Duodenal mucosa (tissue), 2 donors: ENCODE measurements around the gene RBL1.
"Not testable (repeated sequence)": the region's sequence is repeated elsewhere in the genome, so short reads cannot be mapped to it uniquely, and the experiment has no call there.

Experiments
- H3K27ac ChIP-seq: one replicate; pipeline ENCODE4 v1.7.0; 2013; ENCODE audit warnings: low read depth, low read length
- H3K27me3 ChIP-seq, 2 donors: one replicate each; pipeline ENCODE4 v1.7.0; 2013; ENCODE audit warnings: low read length in 2 of 2, control low read depth in 1 of 2; ENCODE audit not compliant: insufficient read depth in 2 of 2, control insufficient read depth in 1 of 2
- H3K36me3 ChIP-seq, 2 donors: one replicate each; pipeline ENCODE4 v1.7.0; 2013; ENCODE audit warnings: low read length in 2 of 2, control low read depth in 1 of 2; ENCODE audit not compliant: insufficient read depth in 2 of 2, control insufficient read depth in 1 of 2
- H3K4me1 ChIP-seq, 2 donors: one replicate each; pipeline ENCODE4 v1.7.0; 2013; ENCODE audit warnings: low read length in 2 of 2, control low read depth in 1 of 2; ENCODE audit not compliant: insufficient read depth in 2 of 2, control insufficient read depth in 1 of 2
- H3K4me3 ChIP-seq, 2 donors: one replicate each; pipeline ENCODE4 v1.7.0; 2013; ENCODE audit warnings: low read length in 2 of 2, low read depth in 1 of 2
- H3K9ac ChIP-seq, 2 donors: one replicate each; pipeline ENCODE4 v1.7.0; 2013; ENCODE audit warnings: low read length in 2 of 2, low read depth in 1 of 2
- H3K9me3 ChIP-seq, 2 donors: one replicate each; pipeline ENCODE4 v1.7.0; 2013; ENCODE audit warnings: low read length in 2 of 2, control low read depth in 1 of 2; ENCODE audit not compliant: control insufficient read depth in 1 of 2

Gene RBL1

GRCh38 chr20:36969478-36970186 lies 126.2 kb downstream of the RBL1 start:
- Histone ChIP-seq H3K36me3 (no peaks in the 10 kb centered on the region), H3K27me3 (no peaks in the 10 kb centered on the region), H3K4me3 (no peak overlapping the region), H3K27ac (no peak overlapping the region), H3K4me1 (no peaks in the 10 kb centered on the region), H3K9ac (no peak overlapping the region), H3K9me3 (no peaks in the 10 kb centered on the region)

- Histone ChIP-seq H3K9ac (no peak overlapping the region), H3K27me3 (no peaks in the 10 kb centered on the region), H3K9me3 (no peaks in the 10 kb centered on the region), H3K4me1 (no peaks in the 10 kb centered on the region), H3K36me3 (no peaks in the 10 kb centered on the region), H3K4me3 (no peak overlapping the region), H3K27ac (no peak overlapping the region)
These were observed 126.7 kb downstream of the RBL1 start for GRCh38 chr20:36969051-36969450.

GRCh38 chr20:36967636-36968035 lies 128.2 kb downstream of the RBL1 start:
- Histone ChIP-seq H3K27ac (no peak overlapping the region), H3K36me3 (no peaks in the 10 kb centered on the region), H3K4me3 (no peak overlapping the region), H3K9me3 (peaks cover 5 to 6% of the 10 kb centered on the region in 2 donors), H3K27me3 (no peaks in the 10 kb centered on the region), H3K9ac (no peak overlapping the region), H3K4me1 (no peaks in the 10 kb centered on the region)

- not testable (repeated sequence) for H3K4me3 ChIP-seq, H3K27ac ChIP-seq, H3K27me3 ChIP-seq
These were observed 128.8 kb downstream of the RBL1 start for GRCh38 chr20:36966965-36967364.

GRCh38 chr20:36962354-36962941 lies 133.3 kb downstream of the RBL1 start:
- H3K27ac ChIP-seq, H3K36me3 ChIP-seq, H3K9ac ChIP-seq, H3K4me3 ChIP-seq, H3K4me1 ChIP-seq, H3K27me3 ChIP-seq: not testable (repeated sequence)
- peaks cover 5 to 13% of the 10 kb centered on the region in 2 donors for H3K9me3 ChIP-seq

More at GRCh38 chr20:36966965-36967364, 128.8 kb downstream of the RBL1 start:
- H3K9me3 ChIP-seq, result peaks cover 5 to 12% of the 10 kb centered on the region in 2 donors
- H3K9ac ChIP-seq, H3K36me3 ChIP-seq, H3K4me1 ChIP-seq: not testable (repeated sequence)

- no peak overlapping the region for H3K27ac ChIP-seq
- no peaks in the 10 kb centered on the region for H3K36me3 ChIP-seq
- no peak overlapping the region for H3K4me3 ChIP-seq
- peaks cover 5 to 13% of the 10 kb centered on the region in 2 donors for H3K9me3 ChIP-seq
- H3K4me1 ChIP-seq, result peaks cover 8 to 18% of the 10 kb centered on the region in 2 donors
- H3K9ac ChIP-seq, result no peak overlapping the region
- no peaks in the 10 kb centered on the region for H3K27me3 ChIP-seq
These were observed 136.6 kb downstream of the RBL1 start for GRCh38 chr20:36959242-36959641.

GRCh38 chr20:36957875-36958667 lies 137.7 kb downstream of the RBL1 start:
- Histone ChIP-seq H3K27ac (no peak overlapping the region), H3K9ac (no peak overlapping the region), H3K4me3 (no peak overlapping the region), H3K9me3 (peaks cover 4 to 11% of the 10 kb centered on the region in 2 donors), H3K27me3 (no peaks in the 10 kb centered on the region), H3K36me3 (no peaks in the 10 kb centered on the region), H3K4me1 (peaks cover 8 to 18% of the 10 kb centered on the region in 2 donors)

- H3K27ac ChIP-seq, result no peak overlapping the region
- no peak overlapping the region for H3K9ac ChIP-seq
- H3K4me1 ChIP-seq, result peaks cover 12 to 23% of the 10 kb centered on the region in 2 donors
- H3K36me3 ChIP-seq, result no peaks in the 10 kb centered on the region
- no peaks in the 10 kb centered on the region for H3K9me3 ChIP-seq
- no peaks in the 10 kb centered on the region for H3K27me3 ChIP-seq
- no peak overlapping the region for H3K4me3 ChIP-seq
These were observed 139.1 kb downstream of the RBL1 start for GRCh38 chr20:36956674-36957073.

- Histone ChIP-seq H3K27ac (no peak overlapping the region), H3K27me3 (no peaks in the 10 kb centered on the region), H3K36me3 (no peaks in the 10 kb centered on the region), H3K4me1 (peaks cover 12 to 23% of the 10 kb centered on the region in 2 donors), H3K4me3 (no peak overlapping the region), H3K9me3 (no peaks in the 10 kb centered on the region), H3K9ac (no peak overlapping the region)
These were observed 139.8 kb downstream of the RBL1 start for GRCh38 chr20:36956016-36956415.
